ENCODE results near the gene CLEC5A. TPM values are rescaled to one million over a fixed set of nuclear protein-coding genes. Genes with fewer than 3 reads are reported as not detected.

CLEC5A gene
- total RNA-seq, 1 donor from 2014 or later = not detected

DNA sequence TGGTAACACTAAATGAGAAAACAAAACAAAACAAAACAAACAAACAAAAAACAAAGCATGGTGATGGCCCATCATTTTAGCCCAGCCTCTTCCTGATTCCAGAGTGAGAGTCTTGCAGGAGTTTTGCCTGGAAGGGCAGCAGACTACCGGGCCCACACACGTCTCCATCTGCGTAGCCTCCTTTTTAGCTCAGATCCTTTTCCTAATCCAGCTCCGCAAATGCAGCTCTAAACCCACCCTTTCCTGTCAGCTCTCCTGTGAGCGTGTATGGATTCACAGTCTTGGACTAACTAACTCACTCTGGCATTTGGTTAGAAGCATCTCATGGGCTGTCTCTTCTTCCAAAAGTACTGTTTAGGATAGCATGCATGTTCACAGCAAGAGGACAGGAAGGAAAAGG is 16.6 kb downstream of the CLEC5A start:
- DNase-seq (ENCODE audit: low read depth) = no peak
- H3K4me2 ChIP-seq (ENCODE audit: low read length) = no peak overlapping the region
- no peaks in the 10 kb centered on the region for H3K36me3 ChIP-seq (ENCODE audit: insufficient read depth, low read length)
- H3K9me3 Mint-ChIP-seq (ENCODE audit: unreplicated experiment) = peaks cover 3% of the 10 kb centered on the region
- H3K9ac ChIP-seq (ENCODE audit: low read length) = no peak overlapping the region
- H3K4me1 Mint-ChIP-seq (ENCODE audit: low read depth, unreplicated experiment) = peaks cover 5% of the 10 kb centered on the region
- FAIRE-seq = no peak
- no peaks in the 10 kb centered on the region for H3K36me3 Mint-ChIP-seq (ENCODE audit: low read depth, unreplicated experiment)
- H3K27ac Mint-ChIP-seq (ENCODE audit: unreplicated experiment) = no peak overlapping the region
- no peaks in the 10 kb centered on the region for H3K4me1 ChIP-seq (ENCODE audit: insufficient read depth, low read length)
- H3K27me3 ChIP-seq (ENCODE audit: insufficient read depth, low read length) = no peaks in the 10 kb centered on the region
- H4K20me1 ChIP-seq (ENCODE audit: insufficient read depth, low read length) = no peaks in the 10 kb centered on the region
- H3K9me3 ChIP-seq (ENCODE audit: insufficient read depth, low read depth, low read length) = no peaks in the 10 kb centered on the region
- no peak overlapping the region for H3K4me3 ChIP-seq (ENCODE audit: insufficient read depth, low read depth, low read length)
- H3K79me2 ChIP-seq (ENCODE audit: insufficient read depth, low read length) = no peaks in the 10 kb centered on the region
- H2AFZ ChIP-seq (ENCODE audit: low read depth, low read length) = no peak overlapping the region
- no peaks in the 10 kb centered on the region for H3K27me3 Mint-ChIP-seq (ENCODE audit: low read depth, unreplicated experiment)
- no peak overlapping the region for H3K4me3 Mint-ChIP-seq (ENCODE audit: unreplicated experiment)
- no peak for TF ChIP-seq EZH2 (IDR thresholded peaks at IDR 0.05; ENCODE audit: insufficient read depth, low read length)
- TF ChIP-seq, protein P1, sequence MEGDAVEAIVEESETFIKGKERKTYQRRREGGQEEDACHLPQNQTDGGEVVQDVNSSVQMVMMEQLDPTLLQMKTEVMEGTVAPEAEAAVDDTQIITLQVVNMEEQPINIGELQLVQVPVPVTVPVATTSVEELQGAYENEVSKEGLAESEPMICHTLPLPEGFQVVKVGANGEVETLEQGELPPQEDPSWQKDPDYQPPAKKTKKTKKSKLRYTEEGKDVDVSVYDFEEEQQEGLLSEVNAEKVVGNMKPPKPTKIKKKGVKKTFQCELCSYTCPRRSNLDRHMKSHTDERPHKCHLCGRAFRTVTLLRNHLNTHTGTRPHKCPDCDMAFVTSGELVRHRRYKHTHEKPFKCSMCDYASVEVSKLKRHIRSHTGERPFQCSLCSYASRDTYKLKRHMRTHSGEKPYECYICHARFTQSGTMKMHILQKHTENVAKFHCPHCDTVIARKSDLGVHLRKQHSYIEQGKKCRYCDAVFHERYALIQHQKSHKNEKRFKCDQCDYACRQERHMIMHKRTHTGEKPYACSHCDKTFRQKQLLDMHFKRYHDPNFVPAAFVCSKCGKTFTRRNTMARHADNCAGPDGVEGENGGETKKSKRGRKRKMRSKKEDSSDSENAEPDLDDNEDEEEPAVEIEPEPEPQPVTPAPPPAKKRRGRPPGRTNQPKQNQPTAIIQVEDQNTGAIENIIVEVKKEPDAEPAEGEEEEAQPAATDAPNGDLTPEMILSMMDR (IDR thresholded peaks at IDR 0.05; ENCODE audit: insufficient read depth, low read depth, low read length) = no peak
- no peak overlapping the region for H3K27ac ChIP-seq (ENCODE audit: low read depth, low read length)

DNA sequence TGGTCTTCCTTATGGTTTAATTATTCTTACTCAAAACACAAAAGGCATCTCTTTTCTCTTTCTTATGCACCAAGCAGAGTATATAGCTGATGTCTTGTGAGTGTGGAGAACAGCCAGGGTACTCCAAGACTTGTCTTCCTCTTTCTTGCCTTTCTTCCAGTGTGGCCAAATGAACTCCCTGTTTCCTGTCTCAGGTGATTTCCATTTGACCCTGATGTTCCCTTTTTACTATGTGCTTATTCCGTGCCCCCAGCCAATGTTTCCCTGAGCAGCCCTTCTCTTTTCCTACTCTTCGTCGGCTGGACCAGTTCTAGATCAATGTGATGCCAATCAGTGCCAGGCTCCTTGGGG is 18.0 kb downstream of the CLEC5A start:
- H3K27ac ChIP-seq (ENCODE audit: low read depth, low read length) = no peak overlapping the region
- no peak for FAIRE-seq
- no peak for TF ChIP-seq EZH2 (IDR thresholded peaks at IDR 0.05; ENCODE audit: insufficient read depth, low read length)
- TF ChIP-seq, protein P1 (IDR thresholded peaks at IDR 0.05; ENCODE audit: insufficient read depth, low read depth, low read length) = no peak
- no peaks in the 10 kb centered on the region for H3K4me1 ChIP-seq (ENCODE audit: insufficient read depth, low read length)
- Mint-ChIP-seq H3K36me3 (ENCODE audit: low read depth, unreplicated experiment) (no peaks in the 10 kb centered on the region), H3K27me3 (ENCODE audit: low read depth, unreplicated experiment) (no peaks in the 10 kb centered on the region), H3K4me1 (ENCODE audit: low read depth, unreplicated experiment) (peaks cover 5% of the 10 kb centered on the region), H3K9me3 (ENCODE audit: unreplicated experiment) (peaks cover 3% of the 10 kb centered on the region), H3K4me3 (ENCODE audit: unreplicated experiment) (no peak overlapping the region), H3K27ac (ENCODE audit: unreplicated experiment) (no peak overlapping the region)
- no peaks in the 10 kb centered on the region for H4K20me1 ChIP-seq (ENCODE audit: insufficient read depth, low read length)
- no peaks in the 10 kb centered on the region for H3K27me3 ChIP-seq (ENCODE audit: insufficient read depth, low read length)
- H3K4me3 ChIP-seq (ENCODE audit: insufficient read depth, low read depth, low read length) = no peak overlapping the region
- H3K36me3 ChIP-seq (ENCODE audit: insufficient read depth, low read length) = no peaks in the 10 kb centered on the region
- no peak overlapping the region for H3K4me2 ChIP-seq (ENCODE audit: low read length)
- H2AFZ ChIP-seq (ENCODE audit: low read depth, low read length) = no peak overlapping the region
- no peaks in the 10 kb centered on the region for H3K79me2 ChIP-seq (ENCODE audit: insufficient read depth, low read length)
- DNase-seq (ENCODE audit: low read depth) = no peak
- no peaks in the 10 kb centered on the region for H3K9me3 ChIP-seq (ENCODE audit: insufficient read depth, low read depth, low read length)
- H3K9ac ChIP-seq (ENCODE audit: low read length) = no peak overlapping the region

DNA sequence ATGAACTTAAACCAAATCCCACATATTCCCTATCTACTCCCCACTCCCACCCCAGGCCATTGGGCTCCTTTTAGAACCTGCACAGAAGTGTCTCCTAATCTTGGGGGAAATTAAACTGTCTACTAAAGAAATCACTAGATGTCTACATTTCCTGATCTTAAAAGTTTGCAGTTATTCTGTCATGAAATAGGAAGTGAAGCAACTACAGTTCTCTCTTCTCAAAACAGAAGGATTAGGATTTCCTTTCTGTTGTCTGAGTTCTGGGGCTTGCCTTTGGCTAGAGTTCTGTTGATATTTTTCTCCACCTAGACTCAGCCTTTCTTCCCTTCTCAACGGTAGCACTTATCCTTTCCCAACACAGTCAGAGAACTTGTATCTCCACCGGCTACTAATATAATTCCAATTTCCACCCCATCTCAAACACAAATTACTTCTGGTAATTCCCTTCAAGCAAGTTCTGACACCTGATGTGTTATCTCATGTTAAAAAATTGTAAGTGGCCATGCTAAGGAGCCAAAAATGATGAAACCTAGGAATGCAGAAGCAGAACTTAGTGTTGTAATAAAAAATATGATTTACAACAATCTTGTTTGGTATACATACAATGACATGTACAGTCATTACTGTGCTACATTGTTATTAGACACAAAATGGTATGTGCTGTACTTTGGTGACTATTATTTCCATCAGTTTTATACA is 18.5 kb downstream of the CLEC5A start:
- Mint-ChIP-seq H3K27me3 (ENCODE audit: low read depth, unreplicated experiment) (no peaks in the 10 kb centered on the region), H3K27ac (ENCODE audit: unreplicated experiment) (no peak overlapping the region), H3K36me3 (ENCODE audit: low read depth, unreplicated experiment) (no peaks in the 10 kb centered on the region), H3K4me3 (ENCODE audit: unreplicated experiment) (no peak overlapping the region), H3K4me1 (ENCODE audit: low read depth, unreplicated experiment) (peaks cover 5% of the 10 kb centered on the region), H3K9me3 (ENCODE audit: unreplicated experiment) (peaks cover 3% of the 10 kb centered on the region)
- H3K4me3 ChIP-seq (ENCODE audit: insufficient read depth, low read depth, low read length) = no peak overlapping the region
- DNase-seq (ENCODE audit: low read depth) (no peak), FAIRE-seq (no peak)
- no peaks in the 10 kb centered on the region for H3K79me2 ChIP-seq (ENCODE audit: insufficient read depth, low read length)
- H3K4me2 ChIP-seq (ENCODE audit: low read length) = no peak overlapping the region
- H4K20me1 ChIP-seq (ENCODE audit: insufficient read depth, low read length) = no peaks in the 10 kb centered on the region
- no peak overlapping the region for H2AFZ ChIP-seq (ENCODE audit: low read depth, low read length)
- H3K27ac ChIP-seq (ENCODE audit: low read depth, low read length) = no peak overlapping the region
- H3K4me1 ChIP-seq (ENCODE audit: insufficient read depth, low read length) = no peaks in the 10 kb centered on the region
- H3K9me3 ChIP-seq (ENCODE audit: insufficient read depth, low read depth, low read length) = no peaks in the 10 kb centered on the region
- TF ChIP-seq, protein P1 (IDR thresholded peaks at IDR 0.05; ENCODE audit: insufficient read depth, low read depth, low read length) = no peak
- no peak for TF ChIP-seq EZH2 (IDR thresholded peaks at IDR 0.05; ENCODE audit: insufficient read depth, low read length)
- H3K9ac ChIP-seq (ENCODE audit: low read length) = no peak overlapping the region
- H3K36me3 ChIP-seq (ENCODE audit: insufficient read depth, low read length) = no peaks in the 10 kb centered on the region
- no peaks in the 10 kb centered on the region for H3K27me3 ChIP-seq (ENCODE audit: insufficient read depth, low read length)

Data from astrocyte (in vitro differentiated cells and primary cell).